HG03196 (cell line): ENCODE results near the gene SLC15A4.

Experiments used
- ATAC-seq: cut with Tn5 transposase; IDR thresholded peaks from one replicate; pipeline ENCODE4 v1.9.1; 2021; ENCODE audit not compliant: unreplicated experiment

SLC15A4 gene

DNA sequence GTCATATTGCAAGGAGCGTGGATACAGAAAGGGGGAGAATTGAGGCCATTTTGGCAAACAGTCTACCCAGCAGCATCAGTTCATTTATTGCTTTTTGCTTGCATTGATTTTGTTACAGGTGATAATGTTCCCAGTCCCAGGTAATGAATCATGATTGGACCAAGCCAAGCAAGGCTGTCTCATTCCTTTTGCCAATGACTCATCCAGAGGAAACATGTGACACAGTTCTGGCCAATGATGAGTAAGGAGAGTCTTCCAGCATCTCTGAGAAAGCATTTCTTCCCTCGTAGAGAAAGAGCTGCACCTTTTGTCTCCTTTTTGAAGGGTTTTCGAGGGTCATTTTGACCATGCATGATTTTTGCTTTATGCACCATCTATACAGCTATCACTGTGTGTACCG lies 68.2 kb downstream of the SLC15A4 start:
- no peak for ATAC-seq

DNA sequence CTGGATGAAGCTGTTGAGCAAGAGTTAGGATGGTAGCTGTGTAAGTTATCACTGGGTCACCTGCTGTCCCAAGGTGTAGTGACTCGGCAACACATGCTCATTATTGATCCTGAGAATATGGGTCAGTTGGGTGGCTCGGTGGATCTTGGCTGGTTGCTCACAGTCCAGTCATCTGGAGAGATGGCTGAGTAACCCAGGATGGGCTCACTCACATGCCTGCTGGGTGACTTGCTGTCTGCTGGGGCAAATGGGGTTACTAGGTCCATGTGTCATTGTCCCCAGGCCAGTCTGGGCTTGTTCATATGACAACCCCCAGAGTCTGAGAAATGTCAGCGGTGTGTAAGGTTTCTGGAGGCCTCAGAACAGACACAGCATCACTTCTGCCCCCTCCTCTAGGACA lies 69.5 kb downstream of the SLC15A4 start:
- no peak for ATAC-seq

GRCh38 chr12:128753438-128753837 lies 70.3 kb downstream of the SLC15A4 start:
- ATAC-seq: no peak

GRCh38 chr12:128752386-128752785 lies 71.4 kb downstream of the SLC15A4 start:
- no peak for ATAC-seq

DNA sequence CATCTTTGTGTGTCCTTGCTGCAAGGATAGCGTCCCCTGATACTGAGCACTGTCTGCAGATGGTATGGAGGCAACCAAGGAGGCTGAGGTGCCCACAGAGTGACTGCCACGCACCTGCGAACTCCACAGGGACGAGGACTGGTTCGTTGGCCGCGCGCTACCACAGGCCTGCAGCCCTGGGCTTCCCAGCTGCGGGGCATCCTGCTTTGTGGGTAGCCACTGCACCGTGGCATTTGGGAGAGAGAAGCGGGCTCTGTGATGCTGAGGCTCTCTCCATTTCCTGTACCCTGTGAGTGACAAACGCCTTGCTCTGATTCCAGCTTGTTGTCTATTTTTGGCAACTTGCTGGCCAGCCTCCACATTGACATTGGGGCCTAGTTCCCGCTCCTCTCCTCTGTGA lies 76.3 kb downstream of the SLC15A4 start:
- no peak for ATAC-seq

DNA sequence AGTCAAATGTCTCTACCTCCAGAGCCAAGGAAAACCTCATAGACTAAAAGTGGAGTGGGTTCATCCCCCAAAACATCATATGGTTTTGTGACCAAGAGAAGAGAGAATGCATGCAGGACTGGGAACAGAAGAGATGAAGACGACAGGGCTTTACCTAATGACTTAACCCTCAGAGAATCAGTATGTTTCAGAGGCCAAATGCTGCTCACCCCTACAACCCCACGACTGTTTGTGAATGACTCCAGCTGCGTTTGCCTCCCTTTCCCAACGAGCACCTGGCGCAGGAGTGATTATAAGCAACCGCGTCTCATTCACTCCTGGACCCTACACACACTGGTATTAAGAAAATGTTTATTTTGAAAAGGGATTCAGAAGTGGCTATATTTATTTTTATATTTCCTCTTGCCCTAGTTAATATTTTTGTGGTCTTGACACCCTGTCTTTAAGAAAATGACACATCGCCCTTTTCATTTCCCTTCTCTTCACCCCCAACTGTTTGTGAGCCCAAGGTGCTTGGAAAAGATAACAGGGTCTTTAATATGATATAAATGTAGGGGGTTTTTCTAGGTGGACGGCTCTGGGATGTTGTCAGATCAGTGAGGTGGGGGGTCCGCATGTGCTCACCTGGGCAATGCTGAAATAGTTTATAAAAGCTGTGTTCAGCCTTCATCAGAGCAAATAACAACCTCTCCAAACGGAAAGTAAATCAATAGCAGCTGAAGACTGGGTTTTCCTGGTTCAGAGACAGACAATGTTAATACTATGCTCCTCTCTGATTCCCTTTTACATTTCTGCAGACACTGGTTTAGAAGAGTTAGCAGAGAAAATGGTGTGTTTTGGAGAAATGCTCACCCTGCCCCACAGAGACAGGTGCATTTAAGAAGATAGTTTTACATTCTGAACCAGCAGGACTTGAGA lies 77.7 kb downstream of the SLC15A4 start:
- ATAC-seq: no peak

DNA sequence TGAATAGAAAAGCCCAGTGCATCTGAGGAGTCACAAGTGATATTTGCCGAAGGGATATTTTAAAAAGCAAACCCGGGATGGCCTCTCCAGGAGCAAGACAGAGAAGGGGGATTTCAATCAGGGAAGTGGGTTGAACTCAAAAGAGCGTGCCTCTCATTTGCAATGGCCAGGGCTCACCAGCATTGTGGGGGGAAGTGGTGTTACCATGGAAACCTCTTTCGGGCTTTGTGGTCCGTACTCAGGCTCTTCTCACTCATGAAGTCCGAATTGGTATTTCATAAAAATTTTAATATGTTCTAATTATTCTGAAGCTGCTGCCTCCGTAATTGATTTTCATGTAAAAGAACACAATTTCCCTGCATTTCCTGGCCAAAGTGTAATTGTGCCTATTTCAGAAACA lies 79.8 kb downstream of the SLC15A4 start:
- ATAC-seq: no peak
